Caco-2 (cell line): ENCODE measurements around the gene EXT2. TPM values are rescaled to one million over a fixed set of nuclear protein-coding genes. Genes with fewer than 3 reads are reported as not detected.

Experiments used
- BruUV-seq: library from RNA; stranded (reverse); fragments of 400-500 nt; replicated peaks from 2 replicates; lab custom pipeline; 2021; lab: Mats Ljungman, UMichigan
- CTCF ChIA-PET: fragments of 300-600 bp; sonication (Branson Sonifier 250); formaldehyde crosslinking; loops from one replicate; lab custom pipeline; 2022; ENCODE audit warnings: antibody characterized with exemption; lab: Charles Lee
- POLR2A ChIA-PET: fragments of 300-600 bp; sonication (Branson Sonifier 250); formaldehyde crosslinking; loops from one replicate; lab custom pipeline; 2022; ENCODE audit warnings: antibody characterized with exemption; lab: Charles Lee
- DNase-seq, 2 experiments: peaks; one replicate each; pipeline versions ENCODE4 v3.0.0 to v3.0.0-alpha.2; 2020 to 2022
- H3K27me3 ChIP-seq: replicated peaks from 2 replicates; pipeline ENCODE4 v1.6.0; 2011; ENCODE audit warnings: low read length; ENCODE audit not compliant: control insufficient read depth, insufficient read depth
- H3K36me3 ChIP-seq: 2 replicates; pipeline ENCODE4 v1.5.1; 2011; ENCODE audit warnings: low read length; ENCODE audit not compliant: control insufficient read depth, insufficient read depth
- H3K4me1 ChIP-seq: fragments of 250-450 bp; sonication (Bioruptor Pico); 2 replicates; pipeline ENCODE4 v1.5.1; 2020; ENCODE audit warnings: mild to moderate bottlenecking
- H3K4me3 ChIP-seq: 2 replicates; pipeline ENCODE4 v1.5.1; 2011; ENCODE audit warnings: low read depth, mild to moderate bottlenecking, control low read depth, low read length
- H3K9me3 ChIP-seq: fragments of 250-450 bp; sonication (Bioruptor Pico); 2 replicates; pipeline ENCODE4 v1.5.1; 2020; ENCODE audit warnings: mild to moderate bottlenecking, moderate library complexity
- H3K27ac Mint-ChIP-seq: one replicate; pipeline ENCODE4 v1.8.0; 2022; ENCODE audit warnings: mixed read lengths; ENCODE audit not compliant: unreplicated experiment
- H3K27me3 Mint-ChIP-seq: one replicate; pipeline ENCODE4 v1.8.0; 2022; ENCODE audit warnings: mixed read lengths; ENCODE audit not compliant: insufficient read depth, unreplicated experiment
- H3K36me3 Mint-ChIP-seq: one replicate; pipeline ENCODE4 v1.8.0; 2022; ENCODE audit warnings: mild to moderate bottlenecking, mixed read lengths; ENCODE audit not compliant: insufficient read depth, unreplicated experiment
- H3K4me1 Mint-ChIP-seq: one replicate; pipeline ENCODE4 v1.8.0; 2022; ENCODE audit warnings: low read depth, mixed read lengths; ENCODE audit not compliant: unreplicated experiment
- H3K4me3 Mint-ChIP-seq: one replicate; pipeline ENCODE4 v1.8.0; 2022; ENCODE audit warnings: mild to moderate bottlenecking, moderate library complexity, mixed read lengths; ENCODE audit not compliant: unreplicated experiment
- H3K9me3 Mint-ChIP-seq: one replicate; pipeline ENCODE4 v1.8.0; 2022; ENCODE audit warnings: mixed read lengths; ENCODE audit not compliant: unreplicated experiment
- intact Hi-C: fragments of 100-400 bp; cut with micrococcal nuclease; formaldehyde crosslinking; loops from one replicate; pipeline ENCODE4 v1.10.0; 2022; ENCODE audit not compliant: unreplicated experiment
- total RNA-seq: library from RNA; stranded (reverse); gene quantifications from 2 replicates; pipeline ENCODE4 v1.2.3, GENCODE V29; 2022
- TF ChIP-seq, protein P1 (sequence below), 2 experiments: fragments of 200-600 bp in 1 of 2; IDR thresholded peaks; 1 replicate in 1 of 2; 2 replicates in 1 of 2; pipeline versions ENCODE4 v1.5.1 to v1.8.0; 2011 to 2022; ENCODE audit warnings: antibody characterized with exemption in 1 of 2, control low read depth in 1 of 2, inconsistent platforms in 1 of 2, low read depth in 1 of 2, low read length in 1 of 2, mild to moderate bottlenecking in 1 of 2, moderate library complexity in 1 of 2; ENCODE audit not compliant: insufficient read depth in 1 of 2, severe bottlenecking in 1 of 2, unreplicated experiment in 1 of 2

EXT2 gene
- total RNA-seq, 1 experiment from 2014 or later: 83.3 TPM

DNA sequence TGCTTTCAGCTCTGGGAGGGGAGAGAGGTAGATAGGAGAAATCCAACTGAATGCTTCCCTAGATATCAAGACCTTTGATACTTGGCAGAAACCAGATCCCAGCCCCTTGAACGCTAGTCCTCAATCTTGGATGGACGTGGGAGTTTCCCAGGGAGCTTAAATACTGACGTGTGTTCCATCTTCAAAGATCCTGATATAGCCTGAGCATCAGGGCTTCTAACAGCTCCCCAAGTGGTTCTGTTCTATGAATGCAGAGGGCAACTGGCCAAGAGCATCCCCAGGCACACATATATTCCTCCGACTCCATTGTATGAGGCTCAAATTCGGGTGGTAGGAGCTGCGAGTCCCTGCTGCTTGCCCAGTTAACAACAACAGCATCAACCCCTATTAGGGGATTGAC is 38.1 kb upstream of the EXT2 start:
- BruUV-seq: no TSS peak
- no peak for DNase-seq
- Mint-ChIP-seq H3K36me3 (no peaks in the 10 kb centered on the region), H3K4me3 (no peak overlapping the region), H3K27me3 (peaks cover 12% of the 10 kb centered on the region), H3K27ac (no peak overlapping the region), H3K4me1 (no peaks in the 10 kb centered on the region), H3K9me3 (no peaks in the 10 kb centered on the region)
- H3K36me3 ChIP-seq: no peaks in the 10 kb centered on the region
- H3K4me1 ChIP-seq: no peaks in the 10 kb centered on the region
- H3K4me3 ChIP-seq: no peak overlapping the region
- intact Hi-C loops: no loop called here
- no peaks in the 10 kb centered on the region; the same call in 1 of the 2 replicates for H3K9me3 ChIP-seq
- no peaks in the 10 kb centered on the region for H3K27me3 ChIP-seq
- TF ChIP-seq, protein P1, sequence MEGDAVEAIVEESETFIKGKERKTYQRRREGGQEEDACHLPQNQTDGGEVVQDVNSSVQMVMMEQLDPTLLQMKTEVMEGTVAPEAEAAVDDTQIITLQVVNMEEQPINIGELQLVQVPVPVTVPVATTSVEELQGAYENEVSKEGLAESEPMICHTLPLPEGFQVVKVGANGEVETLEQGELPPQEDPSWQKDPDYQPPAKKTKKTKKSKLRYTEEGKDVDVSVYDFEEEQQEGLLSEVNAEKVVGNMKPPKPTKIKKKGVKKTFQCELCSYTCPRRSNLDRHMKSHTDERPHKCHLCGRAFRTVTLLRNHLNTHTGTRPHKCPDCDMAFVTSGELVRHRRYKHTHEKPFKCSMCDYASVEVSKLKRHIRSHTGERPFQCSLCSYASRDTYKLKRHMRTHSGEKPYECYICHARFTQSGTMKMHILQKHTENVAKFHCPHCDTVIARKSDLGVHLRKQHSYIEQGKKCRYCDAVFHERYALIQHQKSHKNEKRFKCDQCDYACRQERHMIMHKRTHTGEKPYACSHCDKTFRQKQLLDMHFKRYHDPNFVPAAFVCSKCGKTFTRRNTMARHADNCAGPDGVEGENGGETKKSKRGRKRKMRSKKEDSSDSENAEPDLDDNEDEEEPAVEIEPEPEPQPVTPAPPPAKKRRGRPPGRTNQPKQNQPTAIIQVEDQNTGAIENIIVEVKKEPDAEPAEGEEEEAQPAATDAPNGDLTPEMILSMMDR (IDR thresholded peaks at IDR 0.05; ENCODE audit: insufficient read depth in 1 of 2, low read depth in 1 of 2, low read length in 1 of 2, severe bottlenecking in 1 of 2, unreplicated experiment in 1 of 2): no peak
- POLR2A ChIA-PET: no interaction called here
- CTCF ChIA-PET: no interaction called here

GRCh38 chr11:44058275-44058674 is 37.2 kb upstream of the EXT2 start:
- H3K36me3 Mint-ChIP-seq: no peaks in the 10 kb centered on the region
- POLR2A ChIA-PET: no interaction called here
- Histone ChIP-seq H3K4me3 (no peak overlapping the region), H3K4me1 (no peaks in the 10 kb centered on the region), H3K36me3 (no peaks in the 10 kb centered on the region), H3K27me3 (no peaks in the 10 kb centered on the region), H3K9me3 (no peaks in the 10 kb centered on the region; the same call in 1 of the 2 replicates)
- intact Hi-C loops: no loop called here
- CTCF ChIA-PET: no interaction called here
- no TSS peak for BruUV-seq
- no peak overlapping the region for H3K4me3 Mint-ChIP-seq
- no peak overlapping the region for H3K27ac Mint-ChIP-seq
- no peaks in the 10 kb centered on the region for H3K4me1 Mint-ChIP-seq
- H3K27me3 Mint-ChIP-seq: peaks cover 18% of the 10 kb centered on the region
- no peak for DNase-seq
- TF ChIP-seq, protein P1 (IDR thresholded peaks at IDR 0.05; ENCODE audit: insufficient read depth in 1 of 2, low read depth in 1 of 2, low read length in 1 of 2, severe bottlenecking in 1 of 2, unreplicated experiment in 1 of 2): no peak
- no peaks in the 10 kb centered on the region for H3K9me3 Mint-ChIP-seq

DNA sequence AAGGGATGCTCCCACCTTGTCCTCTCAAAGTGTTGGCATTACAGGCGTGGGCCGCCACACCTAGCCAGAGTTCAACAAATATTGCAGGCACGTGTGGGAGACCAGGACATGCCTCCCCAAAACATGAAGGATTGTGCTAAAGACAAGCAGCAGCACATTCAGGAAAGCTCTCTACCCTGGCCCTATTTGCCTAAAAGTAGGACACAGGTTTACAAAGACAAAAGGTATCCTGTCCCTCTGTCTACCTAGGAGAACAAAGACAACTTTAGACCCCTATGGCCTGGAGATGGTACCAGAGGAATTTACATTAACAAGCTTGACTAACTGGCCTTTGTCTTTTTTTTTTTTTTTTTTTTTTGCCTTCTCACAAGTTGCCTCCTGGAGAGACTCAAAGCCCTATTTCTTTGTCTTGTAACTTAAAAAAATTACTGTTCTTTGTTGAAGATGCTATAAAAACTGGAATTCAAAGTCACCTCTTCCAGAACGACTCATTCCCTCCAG is 30.3 kb upstream of the EXT2 start:
- no peaks in the 10 kb centered on the region for H3K9me3 Mint-ChIP-seq
- ChIA-PET POLR2A (interaction anchor here (0.6 kb wide), 1 partner anchor 753 kb away, joined by 8 read pairs; no protein-coding TSS in a partner anchor), CTCF (interaction anchor here (0.6 to 1.0 kb wide), 4 partner anchors 29 to 561 kb away, joined by 3 to 6 read pairs (median 4); no protein-coding TSS in a partner anchor)
- intact Hi-C loops: no loop called here
- H3K9me3 ChIP-seq: no peaks in the 10 kb centered on the region
- TF ChIP-seq, protein P1 (IDR thresholded peaks at IDR 0.05; ENCODE audit: insufficient read depth in 1 of 2, low read depth in 1 of 2, low read length in 1 of 2, severe bottlenecking in 1 of 2, unreplicated experiment in 1 of 2): no peak
- DNase-seq: no peak
- H3K27me3 ChIP-seq: no peaks in the 10 kb centered on the region
- BruUV-seq: TSS peak; percentile 89
- H3K36me3 ChIP-seq: no peaks in the 10 kb centered on the region; the same call in 1 of the 2 replicates
- H3K4me3 Mint-ChIP-seq: peak overlapping the region; percentile 81
- H3K36me3 Mint-ChIP-seq: peaks cover 14% of the 10 kb centered on the region
- peak overlapping the region; percentile 90 for H3K27ac Mint-ChIP-seq
- peaks cover 4% of the 10 kb centered on the region for H3K4me1 ChIP-seq
- H3K27me3 Mint-ChIP-seq: peaks cover 15% of the 10 kb centered on the region
- no peaks in the 10 kb centered on the region for H3K4me1 Mint-ChIP-seq
- peak overlapping the region; percentile 45; the same call in 1 of the 2 replicates for H3K4me3 ChIP-seq
